Type B pancreatic cell (in vitro differentiated cells): ENCODE results near the gene NPB. TPM values are rescaled to one million over a fixed set of nuclear protein-coding genes. Genes with fewer than 3 reads are reported as not detected.

ENCODE experiments used
- DNase-seq: peaks from one replicate; pipeline ENCODE4 v3.0.0; 2021; ENCODE audit warnings: mixed read lengths; ENCODE audit not compliant: unreplicated experiment; ENCODE audit errors: extremely low spot score
- H3K27ac Mint-ChIP-seq: 2 replicates; pipeline ENCODE4 v1.8.0; 2021; ENCODE audit warnings: mild to moderate bottlenecking, mixed read lengths
- H3K27me3 Mint-ChIP-seq: 2 replicates; pipeline ENCODE4 v1.8.0; 2021; ENCODE audit warnings: mixed read lengths
- H3K36me3 Mint-ChIP-seq: 2 replicates; pipeline ENCODE4 v1.8.0; 2021; ENCODE audit warnings: mixed read lengths
- H3K4me1 Mint-ChIP-seq: one replicate; pipeline ENCODE4 v1.8.0; 2021; ENCODE audit warnings: mixed read lengths; ENCODE audit not compliant: unreplicated experiment
- H3K4me3 Mint-ChIP-seq: 2 replicates; pipeline ENCODE4 v1.8.0; 2021; ENCODE audit warnings: mild to moderate bottlenecking, mixed read lengths
- H3K9me3 Mint-ChIP-seq: 2 replicates; pipeline ENCODE4 v1.8.0; 2021; ENCODE audit warnings: mixed read lengths
- CTCF ChIP-seq: fragments of 200-600 bp; sonication (generic); conservative IDR thresholded peaks from 2 replicates; pipeline ENCODE4 v1.5.0; 2021; ENCODE audit warnings: antibody characterized with exemption, mild to moderate bottlenecking
- total RNA-seq: library from RNA; stranded (reverse); gene quantifications from 2 replicates; pipeline ENCODE4 v1.2.1, GENCODE V29; 2021; ENCODE audit warnings: low replicate concordance

The NPB gene
- total RNA-seq, 1 donor from 2014 or later = 2.5 TPM

- Mint-ChIP-seq H3K4me1 (peaks cover 7% of the 10 kb centered on the region), H3K9me3 (no peaks in the 10 kb centered on the region), H3K36me3 (peaks cover 12% of the 10 kb centered on the region), H3K4me3 (no peak overlapping the region), H3K27me3 (peaks cover 9% of the 10 kb centered on the region), H3K27ac (no peak overlapping the region)
- no peak for TF ChIP-seq CTCF
- DNase-seq = no peak
These were observed 2.8 kb downstream of the NPB start for GRCh38 chr17:81904600-81905423.

GRCh38 chr17:81905424-81905875, 3.4 kb downstream of the NPB start:
- H3K36me3 Mint-ChIP-seq = peaks cover 7% of the 10 kb centered on the region
- DNase-seq = no peak
- no peak for TF ChIP-seq CTCF
- H3K27ac Mint-ChIP-seq = no peak overlapping the region
- peaks cover 9% of the 10 kb centered on the region for H3K27me3 Mint-ChIP-seq
- peaks cover 7% of the 10 kb centered on the region for H3K4me1 Mint-ChIP-seq
- no peaks in the 10 kb centered on the region for H3K9me3 Mint-ChIP-seq
- H3K4me3 Mint-ChIP-seq = no peak overlapping the region

- no peak for TF ChIP-seq CTCF
- Mint-ChIP-seq H3K27ac (no peak overlapping the region), H3K4me3 (no peak overlapping the region), H3K27me3 (peaks cover 5% of the 10 kb centered on the region), H3K36me3 (peaks cover 4% of the 10 kb centered on the region), H3K9me3 (no peaks in the 10 kb centered on the region), H3K4me1 (peaks cover 3% of the 10 kb centered on the region)
- no peak for DNase-seq
These were observed 4.0 kb downstream of the NPB start for GRCh38 chr17:81905993-81906392.

- Mint-ChIP-seq H3K36me3 (no peaks in the 10 kb centered on the region), H3K9me3 (no peaks in the 10 kb centered on the region), H3K4me1 (no peaks in the 10 kb centered on the region), H3K27me3 (no peaks in the 10 kb centered on the region), H3K27ac (no peak overlapping the region), H3K4me3 (no peak overlapping the region)
- no peak for TF ChIP-seq CTCF
- no peak for DNase-seq
These were observed 4.6 kb downstream of the NPB start for GRCh38 chr17:81906476-81907218.

- Mint-ChIP-seq H3K4me3 (no peak overlapping the region), H3K4me1 (no peaks in the 10 kb centered on the region), H3K36me3 (no peaks in the 10 kb centered on the region), H3K27ac (no peak overlapping the region), H3K9me3 (no peaks in the 10 kb centered on the region), H3K27me3 (no peaks in the 10 kb centered on the region)
- no peak for DNase-seq
- peak; percentile 24 for TF ChIP-seq CTCF
These were observed 5.4 kb downstream of the NPB start for GRCh38 chr17:81907219-81908145.
